Liver (tissue), 9 donors: ENCODE measurements around the gene CIB1. TPM values are rescaled to one million over a fixed set of nuclear protein-coding genes. Genes with fewer than 3 reads are reported as not detected.

Source experiments
- DNase-seq: peaks from one replicate; pipeline ENCODE4 v3.0.0-alpha.2; 2017; ENCODE audit warnings: low spot score
- H3K27ac ChIP-seq, 2 donors: one replicate each; pipeline ENCODE4 v1.7.0; 2013; ENCODE audit warnings: inconsistent platforms in 2 of 2, low read length in 2 of 2, control low read depth in 1 of 2, low read depth in 1 of 2, mild to moderate bottlenecking in 1 of 2
- H3K27me3 ChIP-seq, 4 donors: one replicate each; pipeline versions ENCODE4 v1.6.1 to v1.7.0; 2013; ENCODE audit warnings: low read length in 3 of 4, inconsistent platforms in 1 of 4, mild to moderate bottlenecking in 1 of 4, moderate library complexity in 1 of 4; ENCODE audit not compliant: control insufficient read depth in 4 of 4, insufficient read depth in 4 of 4
- H3K36me3 ChIP-seq, 4 donors: one replicate each; pipeline versions ENCODE4 v1.6.1 to v1.7.0; 2013; ENCODE audit warnings: low read length in 3 of 4, mild to moderate bottlenecking in 3 of 4, low read depth in 1 of 4, moderate library complexity in 1 of 4; ENCODE audit not compliant: control insufficient read depth in 4 of 4, insufficient read depth in 3 of 4
- H3K4me1 ChIP-seq, 4 donors: one replicate each; pipeline versions ENCODE4 v1.6.1 to v1.7.0; 2013; ENCODE audit warnings: low read length in 3 of 4, mild to moderate bottlenecking in 3 of 4, moderate library complexity in 1 of 4; ENCODE audit not compliant: control insufficient read depth in 4 of 4, insufficient read depth in 4 of 4
- H3K4me3 ChIP-seq, 3 donors: one replicate each; pipeline versions ENCODE4 v1.6.1 to v1.7.0; 2013; ENCODE audit warnings: low read length in 3 of 3, control low read depth in 1 of 3, low read depth in 1 of 3, mild to moderate bottlenecking in 1 of 3
- H3K9ac ChIP-seq, 2 donors: one replicate each; pipeline ENCODE4 v1.7.0; 2013; ENCODE audit warnings: low read length in 2 of 2, mild to moderate bottlenecking in 2 of 2, moderate library complexity in 2 of 2, control low read depth in 1 of 2, low read depth in 1 of 2
- H3K9me3 ChIP-seq, 4 donors: one replicate each; pipeline versions ENCODE4 v1.6.1 to v1.7.0; 2013; ENCODE audit warnings: low read length in 3 of 4; ENCODE audit not compliant: control insufficient read depth in 4 of 4
- ATF3 ChIP-seq: IDR thresholded peaks from 2 replicates; pipeline ENCODE4 v1.6.1; 2016; ENCODE audit warnings: antibody characterized with exemption
- CTCF ChIP-seq: fragments of 150-350 bp; IDR thresholded peaks from 2 replicates; pipeline ENCODE4 v1.5.1; 2017; ENCODE audit warnings: improper control_type of control experiment, low read depth, low read length; ENCODE audit not compliant: missing input control
- EGR1 ChIP-seq, 2 donors: IDR thresholded peaks; 2 replicates each; pipeline ENCODE4 v1.6.1; 2016 to 2018; ENCODE audit warnings: antibody characterized with exemption in 2 of 2, low read depth in 2 of 2
- FOXA1 ChIP-seq: IDR thresholded peaks from 2 replicates; pipeline ENCODE4 v1.6.1; 2016; ENCODE audit warnings: antibody characterized with exemption
- FOXA2 ChIP-seq: IDR thresholded peaks from 2 replicates; pipeline ENCODE4 v1.6.1; 2016; ENCODE audit warnings: antibody characterized with exemption
- GABPA ChIP-seq, 2 donors: IDR thresholded peaks in 1 of 2; conservative IDR thresholded peaks in 1 of 2; 2 replicates each; pipeline ENCODE4 v1.6.1; 2016; ENCODE audit warnings: antibody characterized with exemption in 2 of 2, mild to moderate bottlenecking in 1 of 2, moderate library complexity in 1 of 2
- HNF4A ChIP-seq, 2 donors: conservative IDR thresholded peaks; 2 replicates each; pipeline ENCODE4 v1.6.1; 2016; ENCODE audit warnings: antibody characterized with exemption in 2 of 2, mild to moderate bottlenecking in 2 of 2
- HNF4G ChIP-seq: IDR thresholded peaks from 2 replicates; pipeline ENCODE4 v1.6.1; 2016; ENCODE audit warnings: antibody characterized with exemption
- JUND ChIP-seq, 2 donors: IDR thresholded peaks; 2 replicates each; pipeline ENCODE4 v1.6.1; 2016; ENCODE audit warnings: antibody characterized with exemption in 2 of 2
- MAX ChIP-seq: IDR thresholded peaks from 2 replicates; pipeline ENCODE4 v1.6.1; 2016; ENCODE audit warnings: antibody characterized with exemption
- NR2F2 ChIP-seq: IDR thresholded peaks from 2 replicates; pipeline ENCODE4 v1.6.1; 2016; ENCODE audit warnings: antibody characterized with exemption
- RAD21 ChIP-seq, 2 donors: IDR thresholded peaks; 2 replicates each; pipeline ENCODE4 v1.6.1; 2016; ENCODE audit warnings: antibody characterized with exemption in 2 of 2, mild to moderate bottlenecking in 2 of 2
- REST ChIP-seq: IDR thresholded peaks from 2 replicates; pipeline ENCODE4 v1.6.1; 2016; ENCODE audit warnings: antibody characterized with exemption, mild to moderate bottlenecking
- RXRA ChIP-seq, 2 donors: IDR thresholded peaks; 2 replicates each; pipeline ENCODE4 v1.6.1; 2017 to 2018; ENCODE audit warnings: antibody characterized with exemption in 2 of 2, mild to moderate bottlenecking in 1 of 2
- SP1 ChIP-seq: IDR thresholded peaks from 2 replicates; pipeline ENCODE4 v1.6.1; 2018; ENCODE audit warnings: antibody characterized with exemption, mild to moderate bottlenecking
- TAF1 ChIP-seq: conservative IDR thresholded peaks from 2 replicates; pipeline ENCODE4 v1.6.1; 2016; ENCODE audit warnings: antibody characterized with exemption, mild to moderate bottlenecking
- YY1 ChIP-seq: IDR thresholded peaks from 2 replicates; pipeline ENCODE4 v1.6.1; 2016; ENCODE audit warnings: antibody characterized with exemption, mild to moderate bottlenecking
- ZBTB33 ChIP-seq: IDR thresholded peaks from 2 replicates; pipeline ENCODE4 v1.6.1; 2016; ENCODE audit warnings: antibody characterized with exemption
- WGBS: extraction: QIAGEN DNeasy Blood & Tissue Kit; methylation state at CpG from one replicate; pipeline ENCODE4 v1.1.7; 2013; 5-methylcytosine and 5-hydroxymethylcytosine counted together
- polyA plus RNA-seq, 2 donors: library from polyadenylated mRNA; stranded (reverse) in 1 of 2; unstranded in 1 of 2; fragments of 200-250 nt in 1 of 2; fragments of >200 nt in 1 of 2; fragmentation: Nextera tagmentation in 1 of 2; extraction: Ambion mirVana in 1 of 2; gene quantifications; one replicate each; pipeline versions ENCODE4 v1.2.1 to v1.2.3, GENCODE V29; 2013 to 2015
- total RNA-seq, 2 donors: library from RNA; depleted of rRNA; stranded (reverse); fragments of >200 nt; gene quantifications; one replicate each; pipeline ENCODE4 v1.2.3, GENCODE V29; 2014
- donor health status: healthy.
- donor health status: healthy.
- donor health status: healthy.
- donor health status: healthy.
- donor health status: healthy.

CIB1 gene
- total and polyA plus RNA-seq, 4 donors = 14.9 to 107 (median 49.3) TPM

GRCh38 chr15:90208356-90208755, 25.4 kb downstream of the CIB1 start:
- no peak overlapping the region for H3K4me3 ChIP-seq
- no peak for DNase-seq
- no peaks in the 10 kb centered on the region for H3K27me3 ChIP-seq
- no peaks in the 10 kb centered on the region for H3K9me3 ChIP-seq
- peaks cover 10 to 60% (median 40%) of the 10 kb centered on the region in 4 donors for H3K4me1 ChIP-seq
- H3K27ac ChIP-seq = no peak overlapping the region
- 84% methylated on average over 6 of the region's 6 CpGs for WGBS
- TF ChIP-seq REST (no peak), YY1 (no peak), CTCF (no peak), NR2F2 (no peak), RAD21 (IDR thresholded peaks at IDR 0.05) (no peak), GABPA (IDR thresholded peaks at IDR 0.05 in 1 of 2, conservative IDR thresholded peaks at IDR 0.05 in 1 of 2) (no peak), HNF4A (conservative IDR thresholded peaks at IDR 0.05) (no peak), EGR1 (IDR thresholded peaks at IDR 0.05; ENCODE audit: low read depth in 2 of 2) (no peak), SP1 (no peak), HNF4G (no peak), TAF1 (no peak), RXRA (IDR thresholded peaks at IDR 0.05) (no peak), ZBTB33 (no peak), FOXA2 (no peak), MAX (no peak)
- H3K9ac ChIP-seq = no peak overlapping the region
- H3K36me3 ChIP-seq = peaks cover 0 to 20% (median 1%) of the 10 kb centered on the region in 4 donors

- Histone ChIP-seq H3K4me1 (peaks cover 13 to 56% (median 40%) of the 10 kb centered on the region in 4 donors), H3K27ac (no peak overlapping the region), H3K27me3 (no peaks in the 10 kb centered on the region), H3K4me3 (no peak overlapping the region), H3K36me3 (peaks cover 0 to 24% (median 3%) of the 10 kb centered on the region in 4 donors), H3K9me3 (no peaks in the 10 kb centered on the region), H3K9ac (no peak overlapping the region)
- 72% methylated on average over 6 of the region's 6 CpGs for WGBS
- no peak for DNase-seq
- TF ChIP-seq MAX (no peak), JUND (IDR thresholded peaks at IDR 0.05) (no peak), NR2F2 (no peak), FOXA2 (no peak), GABPA (IDR thresholded peaks at IDR 0.05 in 1 of 2, conservative IDR thresholded peaks at IDR 0.05 in 1 of 2) (no peak), YY1 (peak; percentile 87), HNF4A (conservative IDR thresholded peaks at IDR 0.05) (peak; percentile 21 to 25), RXRA (IDR thresholded peaks at IDR 0.05) (peak; percentile 38 to 47), CTCF (no peak), FOXA1 (no peak), SP1 (peak; percentile 22), HNF4G (no peak), EGR1 (IDR thresholded peaks at IDR 0.05; ENCODE audit: low read depth in 2 of 2) (peak in 1 of 2 donors; percentile 29), ATF3 (no peak)
Observed at GRCh38 chr15:90207252-90207651, 26.5 kb downstream of the CIB1 start.
